ENCODE measurements around the gene CUBN.

The CUBN gene

DNA sequence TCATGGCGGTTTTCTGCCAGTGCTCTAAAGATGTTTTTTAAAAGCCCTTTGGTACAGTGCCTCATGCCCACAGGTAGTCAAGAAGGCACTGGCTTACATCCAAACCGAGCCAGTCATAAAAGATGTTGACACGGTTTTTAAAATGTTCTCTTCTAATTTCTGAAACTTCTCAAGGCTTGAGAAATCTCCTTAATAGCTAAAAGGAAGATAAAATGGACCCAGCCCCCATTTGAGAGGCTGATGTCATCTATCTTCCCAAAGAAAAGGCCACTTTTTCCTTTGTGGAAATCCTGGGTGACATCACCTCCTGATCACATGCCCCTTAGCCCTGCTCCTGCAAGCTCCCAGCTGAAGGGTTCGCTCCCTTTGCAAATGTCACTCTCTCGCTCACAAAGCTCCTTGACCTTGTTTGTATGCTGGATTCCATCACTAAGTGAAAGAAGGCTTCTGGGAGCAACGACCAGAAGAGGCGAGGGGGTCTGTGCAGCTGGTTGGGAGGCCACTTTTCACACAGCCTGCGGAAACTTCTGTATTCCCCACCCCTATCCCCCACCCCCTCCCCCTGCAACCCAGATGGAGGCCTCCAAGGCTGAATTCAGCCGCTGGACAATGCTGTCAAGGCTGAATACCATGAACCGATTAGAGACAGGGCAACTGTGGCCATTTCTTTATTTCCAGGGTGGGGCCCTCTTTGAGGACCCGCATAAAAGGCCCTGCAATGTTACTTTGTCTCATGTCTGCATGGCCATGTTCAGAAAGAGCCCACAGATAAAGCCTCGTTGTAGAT is 122.8 kb downstream of the CUBN start:
- DNase-seq, result peak; percentile 79

- DNase-seq, result no peak
Measured at GRCh38 chr10:17005621-17006566, 123.7 kb downstream of the CUBN start.

DNA sequence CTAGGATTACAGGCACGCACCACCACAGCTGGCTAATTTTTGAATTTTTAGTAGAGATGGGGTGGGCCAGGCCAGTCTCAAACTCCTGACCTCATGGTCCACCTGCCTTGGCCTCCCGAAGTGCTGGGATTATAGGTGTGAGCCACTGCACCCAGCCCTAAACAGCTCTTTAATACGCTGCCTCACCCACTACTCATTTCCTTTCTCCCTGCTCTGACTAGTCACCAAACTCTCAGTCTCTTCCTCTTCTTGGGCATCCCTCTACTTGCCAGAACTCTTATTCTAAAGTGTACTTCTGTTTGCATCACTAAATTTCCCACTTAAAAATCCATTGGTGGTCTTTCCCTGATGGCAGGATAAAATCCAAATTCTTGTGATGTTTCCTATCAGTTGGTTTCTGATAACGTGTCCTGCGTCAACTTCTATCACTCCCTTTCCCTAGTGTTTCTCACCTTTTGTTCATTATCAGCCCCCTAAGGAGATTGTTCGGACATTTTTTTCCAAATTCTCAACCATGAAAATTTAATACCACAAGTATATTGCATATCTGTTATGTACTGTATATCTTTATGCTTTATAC is 124.7 kb downstream of the CUBN start:
- no peak for DNase-seq

DNA sequence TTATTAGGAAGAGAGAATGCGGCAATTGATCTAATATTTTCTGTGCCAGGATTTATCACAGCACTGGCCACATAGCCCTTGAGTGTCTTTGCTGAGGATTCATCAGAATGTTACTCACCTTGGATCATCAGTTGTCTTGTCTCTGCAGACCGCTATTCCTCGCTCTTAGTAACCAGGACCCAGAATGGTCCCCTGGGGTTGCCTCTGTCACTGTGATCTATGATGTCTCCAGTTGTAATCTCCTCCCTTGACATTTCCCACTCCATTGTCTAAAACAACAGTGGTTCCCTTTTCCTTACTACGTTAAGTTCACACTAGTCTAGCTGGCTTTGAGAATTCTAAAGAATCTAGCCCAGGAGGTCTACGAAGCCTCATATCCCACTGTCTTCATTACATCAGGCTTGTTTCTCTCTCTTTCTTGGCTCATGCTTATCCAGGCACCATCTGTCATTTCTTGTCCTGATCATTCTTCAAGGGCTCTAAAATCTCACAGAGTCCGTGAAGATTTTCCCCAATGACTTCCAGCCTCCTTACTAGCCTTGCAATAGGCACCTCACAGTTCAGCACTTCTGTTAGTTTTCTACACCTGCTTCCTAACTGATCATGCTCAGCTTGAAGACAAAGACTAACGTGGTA is 125.8 kb downstream of the CUBN start:
- no peak for DNase-seq

DNA sequence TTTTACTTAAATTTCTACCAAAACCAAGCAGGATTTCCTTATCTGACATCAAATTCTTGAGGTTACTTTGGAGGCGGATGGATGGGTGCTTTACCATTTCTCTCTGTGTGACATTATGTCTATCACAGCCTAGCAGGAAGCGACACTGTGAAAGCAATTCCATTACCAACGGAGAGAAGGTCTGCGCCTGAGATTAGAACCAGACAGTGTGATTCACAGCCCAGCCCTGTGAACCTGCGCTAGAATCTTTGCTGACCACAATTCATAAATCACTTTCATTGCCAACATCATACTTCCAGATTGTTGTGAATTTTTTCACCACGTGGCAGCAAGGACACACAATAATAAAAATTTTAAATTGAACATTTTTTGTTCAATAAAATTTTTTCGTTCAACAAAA is 126.5 kb downstream of the CUBN start:
- DNase-seq, result peak; percentile 90

- no peak for DNase-seq
Measured at GRCh38 chr10:17001961-17002749, 127.5 kb downstream of the CUBN start.

- no peak for DNase-seq
Measured at GRCh38 chr10:17001297-17001744, 128.3 kb downstream of the CUBN start.

DNA sequence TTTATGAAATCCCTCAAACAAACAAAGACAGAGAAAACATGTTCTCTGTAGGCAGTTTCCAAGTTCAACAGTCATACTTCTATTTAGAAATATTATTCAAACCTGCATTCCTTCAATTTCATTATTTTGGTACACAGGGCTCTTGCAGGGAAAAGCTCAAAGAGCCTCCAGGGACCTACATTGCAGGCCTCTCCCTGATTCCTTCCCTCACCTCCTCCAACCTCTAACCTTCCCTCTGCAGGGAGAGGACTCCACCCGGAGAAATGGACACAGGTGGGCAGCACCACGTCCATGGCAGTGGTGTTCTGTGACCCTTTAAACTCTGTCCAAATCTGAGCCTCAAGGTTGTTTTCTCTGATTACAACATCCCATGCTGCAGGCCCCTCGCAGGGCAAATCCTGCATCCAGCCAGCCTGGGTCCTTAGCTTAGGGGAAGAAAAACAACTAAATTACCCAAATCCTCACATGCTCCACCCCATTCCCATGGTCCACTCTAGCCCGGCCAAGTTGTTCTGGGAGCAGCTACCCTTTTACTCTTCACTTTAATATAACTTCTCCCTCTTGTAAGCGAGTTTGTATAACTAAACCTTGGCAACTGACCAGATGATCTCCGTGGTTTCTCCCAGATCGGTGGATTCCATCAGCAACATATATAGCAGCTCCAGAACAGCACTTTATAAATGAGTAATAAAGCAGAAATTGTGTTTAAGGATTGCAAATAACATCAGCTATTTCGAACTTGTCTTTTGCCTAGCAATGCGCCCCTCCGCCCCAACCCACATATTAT is 129.8 kb downstream of the CUBN start:
- no peak for DNase-seq

- DNase-seq, result no peak
Measured at GRCh38 chr10:16996530-16996964, 133.1 kb downstream of the CUBN start.

GRCh38 chr10:16995867-16996529 is 133.6 kb downstream of the CUBN start:
- DNase-seq, result no peak

DNA sequence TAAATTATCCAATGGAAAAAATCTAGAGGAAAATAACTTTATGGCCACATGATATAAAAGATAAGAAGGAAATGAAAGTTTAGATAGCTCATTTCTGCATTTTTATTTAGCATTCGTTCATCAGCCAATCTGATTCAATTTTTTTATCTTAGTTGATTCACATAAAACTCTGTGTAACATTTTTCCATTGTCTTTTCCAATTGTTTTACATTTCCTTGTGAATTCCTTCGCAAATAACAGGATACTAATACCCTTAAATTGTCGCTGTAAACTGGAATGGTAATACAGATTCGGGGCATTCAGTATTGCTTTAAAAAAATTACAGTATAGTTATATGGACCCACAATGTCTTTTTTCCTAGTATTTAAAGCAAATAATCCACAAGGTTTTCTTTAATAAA is 136.4 kb downstream of the CUBN start:
- DNase-seq, result no peak

DNA sequence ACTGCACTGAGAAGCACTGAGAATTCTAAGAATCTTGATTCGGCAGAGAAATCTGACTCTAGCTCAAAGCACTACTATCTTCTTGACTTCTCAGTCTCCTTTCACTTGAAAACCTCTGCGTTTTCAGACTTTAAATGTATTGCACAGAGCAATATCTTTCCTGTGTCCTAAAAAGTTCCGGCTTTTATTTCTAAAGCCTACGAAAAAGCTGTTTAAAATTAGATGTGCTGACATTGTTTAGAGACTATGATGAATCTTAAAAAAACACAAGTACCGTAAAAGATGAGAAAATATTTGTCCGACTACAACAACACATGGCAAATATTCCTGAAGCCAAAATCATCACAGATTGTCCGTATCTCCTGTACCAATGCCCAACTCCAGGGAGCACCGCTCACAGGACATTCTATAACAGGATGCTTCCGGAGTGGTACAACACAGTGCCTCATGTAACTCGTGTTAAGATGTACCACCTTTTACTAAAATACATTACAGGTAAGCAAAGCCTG is 136.9 kb downstream of the CUBN start:
- no peak for DNase-seq

DNA sequence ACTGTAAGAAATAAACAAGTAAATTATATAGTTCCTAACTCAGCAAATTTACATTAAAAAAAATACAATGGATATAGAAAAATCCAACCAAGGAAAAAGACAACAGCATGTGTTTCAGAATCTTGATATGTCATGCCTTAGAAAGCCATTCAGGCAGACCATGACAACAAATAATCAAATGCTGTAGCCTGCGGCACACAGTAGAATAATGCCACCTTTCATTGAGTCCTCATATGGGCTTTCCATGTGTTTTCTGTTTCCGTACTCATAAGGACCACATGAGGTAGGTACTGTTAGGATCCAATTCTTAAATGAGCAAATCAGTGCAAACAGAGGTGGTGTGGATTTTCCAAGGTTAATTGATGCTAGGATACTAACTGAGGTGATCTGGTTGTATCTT is 138.6 kb downstream of the CUBN start:
- DNase-seq, result no peak

- peak; percentile 69 for DNase-seq
Measured at GRCh38 chr10:16989826-16990293, 139.8 kb downstream of the CUBN start.

GRCh38 chr10:16988900-16989299 is 140.7 kb downstream of the CUBN start:
- no peak for DNase-seq

DNA sequence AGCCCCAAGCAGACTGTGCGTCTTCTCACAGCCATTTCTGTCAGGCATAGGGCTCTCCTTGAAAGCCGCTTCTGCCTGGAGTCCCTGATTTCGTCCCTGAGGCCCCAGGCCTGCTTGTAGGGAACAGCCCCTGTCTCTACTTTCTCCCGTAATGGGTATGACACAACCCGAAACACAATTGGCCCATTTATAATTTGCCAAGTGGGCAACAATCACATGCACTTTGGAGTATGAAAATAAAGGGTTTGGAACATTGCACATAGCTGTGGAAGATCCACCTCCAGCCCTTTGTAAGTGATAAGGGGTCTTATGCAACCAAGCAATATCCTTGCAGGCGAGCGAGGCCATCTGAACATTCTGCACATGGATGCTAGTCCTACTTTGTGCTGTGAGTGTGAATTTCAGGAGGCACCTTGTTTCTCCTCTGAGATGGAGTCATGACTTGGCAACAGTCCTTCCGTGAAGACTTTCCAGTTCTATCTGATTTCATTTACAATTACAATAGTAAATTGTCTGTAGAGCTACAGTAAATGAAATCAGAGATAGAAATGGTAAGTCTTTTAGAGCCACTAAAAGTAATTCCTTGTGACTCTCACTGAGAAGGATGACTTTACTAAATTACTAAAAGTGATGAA is 141.5 kb downstream of the CUBN start:
- no peak for DNase-seq

DNA sequence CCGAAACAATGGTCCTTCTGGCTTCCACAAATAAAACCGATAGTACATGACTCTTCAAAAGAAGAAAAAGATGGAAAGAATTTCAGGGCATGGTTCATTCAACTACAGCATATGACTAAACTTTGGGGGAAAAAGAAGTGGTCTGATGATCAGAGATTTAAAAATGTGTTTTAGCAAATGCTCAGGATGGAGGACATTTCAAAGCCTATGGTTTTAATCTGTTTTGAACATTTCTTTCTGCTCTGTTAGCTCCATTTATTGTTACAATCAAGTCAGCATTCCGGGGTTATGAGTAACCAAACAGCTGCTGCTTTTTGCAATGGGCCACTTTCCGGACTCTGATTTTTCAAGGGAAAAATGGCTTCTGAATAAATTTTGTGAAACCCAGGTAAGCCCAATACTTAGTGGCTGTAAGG is 142.4 kb downstream of the CUBN start:
- DNase-seq, result no peak

DNA sequence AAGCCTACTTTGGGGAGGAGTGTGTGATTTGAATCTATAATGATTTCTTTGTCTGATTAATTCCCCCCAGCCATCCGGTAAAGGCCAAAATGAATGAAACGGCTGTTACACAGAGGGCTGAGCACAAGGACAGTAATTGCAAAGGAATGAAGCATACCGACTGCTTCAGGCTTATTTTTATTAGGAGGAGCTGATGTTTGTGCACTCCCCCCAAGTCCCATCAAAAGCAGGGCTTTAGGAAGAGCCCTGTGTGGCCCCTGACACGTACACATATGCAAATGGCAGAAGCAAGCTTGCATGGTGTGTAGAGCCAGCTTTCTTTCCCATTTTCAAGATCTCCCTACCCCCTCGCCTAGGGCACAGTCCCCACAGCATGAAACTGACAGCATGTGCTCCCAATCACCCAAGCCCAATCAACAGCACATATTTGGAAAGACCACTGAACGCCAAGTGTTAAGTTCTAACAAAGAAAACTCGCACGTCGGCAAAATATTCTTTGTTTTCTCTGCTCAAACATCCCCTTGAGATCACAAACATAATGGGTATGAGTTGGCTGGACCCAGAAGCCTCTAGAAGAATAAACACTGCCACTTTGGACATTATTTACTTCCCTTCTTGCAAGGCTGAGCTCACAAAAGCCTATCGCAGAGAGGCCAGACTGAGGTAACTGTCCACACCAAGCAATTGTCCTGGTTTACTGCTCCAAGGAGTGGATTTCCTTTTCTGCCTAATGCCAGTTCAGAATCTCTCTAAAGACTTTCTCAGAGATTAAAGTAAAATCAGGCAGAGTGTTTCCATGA is 143.0 kb downstream of the CUBN start:
- DNase-seq, result no peak

GRCh38 chr10:16986082-16986405 is 143.6 kb downstream of the CUBN start:
- no peak for DNase-seq

Data from islet precursor cell (in vitro differentiated cells).